Measurements from ENCODE around the gene SFSWAP.
A peak's percentile ranks its signal among the peaks of the same experiment; 100 is the strongest.

SFSWAP gene

GRCh38 chr12:131785763-131786330 lies 75.0 kb downstream of the SFSWAP start:
- no peak for DNase-seq

DNA sequence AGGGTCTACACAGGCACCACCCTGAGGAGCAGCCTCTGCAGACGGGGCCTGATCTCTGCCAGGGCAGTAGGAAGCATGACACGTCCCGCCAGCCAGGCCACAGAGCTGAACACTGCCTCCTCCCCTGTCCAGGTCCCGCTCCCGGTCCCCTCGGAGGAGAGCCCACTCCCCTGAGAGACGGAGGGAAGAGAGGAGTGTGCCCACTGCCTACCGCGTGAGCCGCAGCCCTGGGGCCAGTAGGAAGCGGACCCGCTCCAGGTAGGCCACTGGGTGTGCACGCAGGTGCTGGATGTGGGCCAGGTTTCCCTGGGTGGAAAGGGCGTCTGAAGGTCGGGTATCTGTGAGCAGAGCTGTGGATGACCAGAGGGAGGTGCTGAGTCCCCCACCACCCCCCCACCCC lies 75.4 kb downstream of the SFSWAP start:
- no peak for DNase-seq

- peak in 2 of 51 donors; percentile 13 to 68 for DNase-seq
Observed at GRCh38 chr12:131787143-131787660, 76.3 kb downstream of the SFSWAP start.

- no peak for DNase-seq
Observed at GRCh38 chr12:131788070-131788469, 77.2 kb downstream of the SFSWAP start.

DNA sequence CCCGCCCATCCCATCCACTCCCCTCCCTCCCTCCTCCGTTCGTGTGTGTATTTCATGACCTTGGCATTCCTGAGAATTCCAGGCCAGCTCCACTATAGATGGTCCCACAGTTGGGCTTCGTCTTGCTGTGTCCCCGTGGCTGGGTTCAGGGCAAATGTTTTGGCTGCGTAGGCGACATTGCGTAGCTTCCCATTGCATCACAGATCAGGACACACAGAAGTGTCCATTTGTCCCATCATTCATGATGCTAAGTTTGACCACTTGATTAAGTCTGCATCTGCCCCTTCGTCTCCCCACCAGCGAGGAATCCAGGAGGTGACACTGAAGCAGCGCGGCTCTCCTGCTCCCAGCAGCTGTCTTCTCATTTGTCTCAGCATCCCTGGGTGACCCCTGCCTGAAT lies 78.7 kb downstream of the SFSWAP start:
- no peak for DNase-seq

DNA sequence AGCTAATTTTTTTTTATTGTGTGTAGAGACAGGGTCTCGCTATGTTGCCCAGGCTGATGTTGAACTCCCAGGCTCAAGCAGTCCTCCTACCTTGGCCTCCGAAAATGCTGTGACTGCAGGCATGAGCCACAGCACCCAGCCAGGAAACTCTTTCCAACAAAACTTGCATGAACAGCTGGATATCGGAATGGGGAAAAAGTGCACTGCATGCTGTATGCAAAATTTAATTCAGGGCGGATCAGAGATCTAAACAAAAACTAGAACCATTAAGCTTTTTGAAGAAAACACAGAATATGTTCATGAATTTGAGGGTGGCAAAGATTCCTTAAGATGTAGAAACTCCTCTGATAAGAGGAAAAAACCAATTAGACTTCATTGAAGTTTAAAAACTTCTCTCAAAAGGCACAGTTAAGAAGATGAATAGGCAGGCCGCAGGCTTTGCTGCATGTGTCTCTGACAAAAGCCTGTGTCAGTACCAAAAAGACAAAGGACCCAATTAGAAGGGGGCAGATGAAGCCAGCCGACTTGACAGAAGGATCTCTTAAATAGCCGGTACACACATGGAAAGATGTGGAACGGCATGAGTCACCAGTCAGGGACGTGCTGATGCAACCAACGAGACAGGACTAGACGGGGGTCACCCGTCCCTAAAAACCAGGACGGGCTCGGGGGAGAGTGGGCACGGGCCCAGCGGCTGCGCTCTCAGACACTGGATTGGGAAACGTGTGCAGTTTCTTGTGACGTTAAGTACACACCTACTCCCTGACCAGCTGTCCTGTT lies 82.5 kb downstream of the SFSWAP start:
- DNase-seq, result peak in 5 of 51 donors; percentile 12 to 41 (median 26)

DNA sequence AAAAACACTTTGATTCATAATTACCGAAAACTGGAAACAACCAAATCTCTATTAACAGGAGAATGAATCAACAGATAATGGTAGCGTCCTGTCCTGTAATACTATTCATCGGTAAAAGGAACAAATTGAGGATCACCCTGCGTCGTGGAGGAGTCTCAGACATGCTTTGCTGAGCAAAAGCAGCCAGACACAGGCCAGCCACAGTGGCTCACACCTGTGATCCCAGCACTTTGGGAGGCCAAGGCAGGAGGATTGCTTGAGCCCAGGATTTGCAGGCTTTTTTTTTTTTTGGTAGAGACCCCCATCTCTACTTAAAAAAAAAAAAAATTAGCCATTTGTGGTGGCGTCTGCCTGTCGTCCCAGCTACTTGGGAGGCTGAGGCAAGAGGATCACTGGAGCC lies 83.2 kb downstream of the SFSWAP start:
- DNase-seq, result no peak

GRCh38 chr12:131794573-131794972 lies 83.7 kb downstream of the SFSWAP start:
- no peak for DNase-seq

DNA sequence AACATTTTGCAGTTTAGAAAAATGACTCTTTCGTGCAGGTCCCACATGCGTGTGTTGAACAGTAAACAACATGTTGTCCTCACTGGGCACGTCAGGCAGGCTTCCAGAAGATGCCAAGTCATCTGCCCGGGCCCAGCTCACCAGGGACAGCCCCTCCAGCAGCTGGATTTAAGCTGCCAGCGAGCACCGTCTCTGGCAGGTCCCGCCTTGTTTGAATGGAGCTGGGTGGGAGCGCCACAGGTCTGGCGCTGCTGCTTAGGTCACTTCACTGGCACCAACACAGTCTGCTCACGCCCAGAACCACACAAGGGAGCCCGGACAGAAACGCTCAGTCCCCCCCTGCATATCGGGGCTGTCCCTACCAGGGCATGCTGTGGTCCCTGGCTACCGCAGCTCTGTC lies 84.2 kb downstream of the SFSWAP start:
- peak in 10 of 51 donors; percentile 14 to 33 (median 21) for DNase-seq

DNA sequence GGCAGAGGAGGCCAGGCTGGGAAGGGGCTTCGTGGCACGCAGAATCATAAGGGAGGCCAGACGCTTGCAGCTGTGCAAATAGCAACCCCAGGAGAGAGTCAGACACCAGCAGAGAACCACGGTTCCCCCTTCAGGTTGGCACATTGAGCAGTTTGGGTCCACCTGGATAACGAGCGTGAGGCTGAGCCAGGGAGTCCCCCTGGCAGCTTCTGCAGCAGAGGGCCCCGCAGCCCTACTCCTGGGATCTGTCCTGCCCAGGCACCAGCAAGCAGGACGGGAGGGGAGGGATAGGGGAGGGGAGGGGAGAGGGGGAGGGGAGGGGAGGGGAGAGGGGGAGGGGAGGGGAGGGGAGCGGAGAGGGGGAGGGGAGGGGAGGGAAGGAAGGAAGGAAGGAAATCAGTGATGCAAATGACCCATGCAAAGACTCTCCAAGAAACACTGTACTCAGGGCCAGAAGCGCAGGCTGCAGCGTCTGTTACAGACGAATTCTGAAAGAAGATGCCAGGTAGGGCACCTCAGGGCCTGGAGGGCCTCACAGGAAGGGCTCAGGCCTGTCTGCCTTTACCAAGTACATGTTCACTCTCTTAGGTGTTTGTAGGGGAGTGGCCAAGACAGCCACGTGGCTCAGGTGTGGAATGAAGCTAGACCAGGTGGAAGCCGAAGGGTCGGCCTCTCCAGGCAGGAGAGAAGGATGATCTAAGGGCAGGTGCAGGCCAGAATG lies 85.0 kb downstream of the SFSWAP start:
- DNase-seq, result no peak

GRCh38 chr12:131796411-131796736 lies 85.5 kb downstream of the SFSWAP start:
- DNase-seq, result no peak

- no peak for DNase-seq
Observed at GRCh38 chr12:131796754-131797587, 86.1 kb downstream of the SFSWAP start.

DNA sequence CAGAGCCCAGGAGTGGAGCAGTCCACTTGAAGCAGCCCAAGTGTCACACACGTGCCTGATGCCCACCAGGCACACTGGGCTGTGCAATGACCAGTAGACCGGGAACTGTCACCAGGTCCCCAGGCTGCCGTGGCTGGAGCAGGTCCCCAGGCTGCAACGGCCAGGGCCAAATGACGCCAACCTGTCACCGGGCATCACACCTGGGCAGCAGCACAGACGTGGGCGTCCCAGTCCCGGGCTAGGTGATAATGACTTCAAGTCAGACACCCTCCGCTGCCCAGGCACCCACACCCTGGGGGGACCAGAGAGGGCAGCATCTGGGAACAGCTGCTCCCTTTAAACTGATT lies 86.7 kb downstream of the SFSWAP start:
- no peak for DNase-seq

- no peak for DNase-seq
Observed at GRCh38 chr12:131799195-131799594, 88.3 kb downstream of the SFSWAP start.

- DNase-seq, result no peak
Observed at GRCh38 chr12:131799828-131800593, 89.1 kb downstream of the SFSWAP start.

DNA sequence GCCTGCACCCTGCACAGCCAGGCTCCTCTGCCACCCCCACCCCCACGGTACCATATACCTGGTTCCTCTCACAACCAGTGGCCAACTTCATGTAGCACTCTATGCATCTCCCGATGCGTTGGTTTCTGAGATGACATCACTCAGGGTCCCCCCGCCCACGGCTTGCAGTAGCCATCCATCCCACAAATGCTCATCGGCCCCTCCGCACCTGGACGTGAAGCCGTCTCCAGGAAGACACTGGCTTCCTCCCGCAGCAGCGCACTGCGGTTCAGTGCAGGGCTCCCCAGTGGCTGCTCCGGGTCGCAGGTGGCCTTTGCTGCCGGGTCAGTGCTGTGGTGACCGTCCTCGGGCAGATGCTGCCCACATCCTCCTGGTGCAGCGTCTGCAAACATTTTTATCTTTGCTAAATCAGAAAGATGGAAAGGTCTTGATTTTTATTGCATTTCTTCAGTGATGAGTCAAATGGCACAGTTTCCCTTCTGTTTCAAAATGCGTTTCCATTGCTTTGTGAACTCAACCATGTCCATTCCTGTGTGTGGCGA lies 89.8 kb downstream of the SFSWAP start:
- DNase-seq, result no peak

DNA sequence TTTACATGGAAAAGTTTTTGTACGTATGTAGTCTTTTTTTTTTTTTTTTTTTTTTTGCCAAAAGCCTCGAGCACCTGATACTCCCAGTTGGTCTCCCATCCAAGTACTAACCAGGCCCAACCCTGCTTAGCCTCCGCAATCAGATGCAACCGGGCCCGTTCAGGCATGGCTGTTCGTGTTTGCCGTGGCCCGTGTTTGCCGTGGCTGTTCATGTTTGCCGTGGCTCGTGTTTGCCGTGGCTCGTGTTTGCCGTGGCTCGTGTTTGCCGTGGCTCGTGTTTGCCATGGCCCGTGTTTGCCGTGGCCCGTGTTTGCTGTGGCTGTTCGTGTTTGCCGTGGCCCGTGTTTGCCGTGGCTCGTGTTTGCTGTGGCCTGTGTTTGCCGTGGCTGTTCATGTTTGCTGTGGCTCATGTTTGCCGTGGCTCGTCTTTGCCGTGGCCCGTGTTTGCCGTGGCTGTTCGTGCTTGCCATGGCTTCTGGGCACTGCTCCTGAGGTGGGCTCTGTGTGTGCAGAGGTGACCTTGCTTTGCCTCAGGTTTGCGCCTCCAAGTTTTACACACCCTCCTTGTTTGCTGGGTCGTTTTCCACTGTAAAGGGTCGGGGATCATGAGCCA lies 90.5 kb downstream of the SFSWAP start:
- DNase-seq, result no peak

DNA sequence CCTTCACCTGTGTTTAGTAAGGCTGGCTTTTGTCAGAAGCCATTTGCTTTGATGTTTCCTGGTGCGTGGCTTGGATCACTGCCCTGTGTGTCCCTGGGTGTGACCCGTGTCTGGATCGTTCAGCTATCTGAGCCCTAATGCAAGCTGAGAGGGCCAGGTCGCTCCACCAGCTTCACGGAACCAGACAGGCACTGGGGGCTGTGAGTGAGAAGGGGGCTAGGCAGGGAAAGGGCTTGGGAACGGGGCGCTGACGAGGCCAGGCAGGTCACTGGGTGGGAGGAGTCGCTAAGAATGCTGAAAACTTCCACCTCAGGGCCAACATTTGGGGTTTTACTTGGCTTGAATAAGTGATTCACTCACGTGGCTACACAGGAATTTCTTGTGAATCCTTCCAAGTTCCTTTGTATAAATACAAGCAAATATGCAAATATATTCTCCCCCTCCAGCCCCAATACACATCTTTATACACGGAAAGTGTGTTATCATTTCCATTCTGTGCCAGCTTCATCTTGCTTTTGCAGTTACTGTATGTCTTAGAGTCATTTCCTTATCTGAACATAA lies 93.2 kb downstream of the SFSWAP start:
- DNase-seq, result no peak

- no peak for DNase-seq
Observed at GRCh38 chr12:131805421-131805820, 94.5 kb downstream of the SFSWAP start.

DNA sequence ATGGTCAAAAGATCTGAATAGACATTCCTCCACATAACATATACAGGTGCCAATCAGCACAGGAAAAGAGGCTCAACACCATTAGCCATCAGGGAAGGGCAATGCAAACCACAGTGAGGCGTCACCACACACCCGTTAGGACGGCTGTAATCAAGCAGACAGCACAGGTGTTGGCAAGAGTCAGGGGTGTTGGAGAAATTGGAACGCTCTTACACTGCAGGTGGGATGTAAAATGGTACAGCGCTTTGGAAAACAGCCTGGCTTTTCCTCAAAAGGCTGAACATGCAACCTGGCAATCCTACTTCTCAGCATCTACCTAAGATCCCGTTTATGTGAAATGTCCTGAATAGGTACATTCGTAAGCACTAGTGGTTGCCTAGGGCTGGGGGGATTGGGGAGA lies 95.8 kb downstream of the SFSWAP start:
- DNase-seq, result no peak

Data from hypothalamus (tissue), 51 donors.